T-helper 2 cell treated with Interferon-gamma antibody and Interleukin-4, amounts not matched to agents 5 μg/mL and 100 μg/mL, for 36 hours (primary cell): ENCODE measurements around the gene ERGIC1.

Experiments used
- DNase-seq: peaks from one replicate; pipeline ENCODE4 v3.0.0; 2021; ENCODE audit warnings: low spot score
- H3K27ac Mint-ChIP-seq: one replicate; pipeline ENCODE4 v1.8.0; 2021; ENCODE audit warnings: mild to moderate bottlenecking, mixed read lengths
- H3K27me3 Mint-ChIP-seq: one replicate; pipeline ENCODE4 v1.8.0; 2021; ENCODE audit warnings: low read depth, mixed read lengths
- H3K36me3 Mint-ChIP-seq: one replicate; pipeline ENCODE4 v1.8.0; 2021; ENCODE audit warnings: low read depth, mixed read lengths
- H3K4me1 Mint-ChIP-seq: one replicate; pipeline ENCODE4 v1.8.0; 2021; ENCODE audit warnings: low read depth, mixed read lengths
- H3K4me3 Mint-ChIP-seq: one replicate; pipeline ENCODE4 v1.8.0; 2022; ENCODE audit warnings: mild to moderate bottlenecking, moderate library complexity, mixed read lengths
- H3K9me3 Mint-ChIP-seq: one replicate; pipeline ENCODE4 v1.8.0; 2021; ENCODE audit warnings: mixed read lengths

ERGIC1 gene

DNA sequence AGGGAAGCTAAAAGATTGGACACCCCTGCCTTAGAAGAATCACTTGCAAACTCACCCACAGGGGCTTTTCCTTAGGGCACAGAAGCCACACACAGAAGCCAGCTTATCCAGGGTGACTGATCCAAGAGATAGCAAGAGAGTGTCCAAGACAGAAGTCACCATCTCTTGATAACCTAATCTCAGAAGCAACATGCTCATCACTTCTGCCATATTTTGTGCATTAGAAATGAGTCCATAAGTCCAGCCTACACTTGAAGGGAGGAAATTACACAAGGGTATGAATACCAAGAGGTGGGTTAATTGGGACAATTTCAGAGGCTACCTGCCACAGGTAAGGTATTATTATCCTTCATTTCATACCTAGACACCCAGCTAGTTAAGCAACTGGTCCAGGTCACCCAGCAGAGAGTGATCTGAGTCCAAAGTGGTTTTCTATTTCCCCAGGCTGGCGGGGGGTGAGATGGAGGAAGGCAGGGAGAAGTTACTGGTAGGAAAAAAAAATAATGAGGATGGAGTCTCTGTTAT is 3.7 kb upstream of the ERGIC1 start:
- Mint-ChIP-seq H3K4me1 (no peaks in the 10 kb centered on the region), H3K27me3 (no peaks in the 10 kb centered on the region), H3K36me3 (peaks cover 4% of the 10 kb centered on the region), H3K9me3 (peaks cover 12% of the 10 kb centered on the region), H3K27ac (no peak overlapping the region), H3K4me3 (no peak overlapping the region)
- no peak for DNase-seq

DNA sequence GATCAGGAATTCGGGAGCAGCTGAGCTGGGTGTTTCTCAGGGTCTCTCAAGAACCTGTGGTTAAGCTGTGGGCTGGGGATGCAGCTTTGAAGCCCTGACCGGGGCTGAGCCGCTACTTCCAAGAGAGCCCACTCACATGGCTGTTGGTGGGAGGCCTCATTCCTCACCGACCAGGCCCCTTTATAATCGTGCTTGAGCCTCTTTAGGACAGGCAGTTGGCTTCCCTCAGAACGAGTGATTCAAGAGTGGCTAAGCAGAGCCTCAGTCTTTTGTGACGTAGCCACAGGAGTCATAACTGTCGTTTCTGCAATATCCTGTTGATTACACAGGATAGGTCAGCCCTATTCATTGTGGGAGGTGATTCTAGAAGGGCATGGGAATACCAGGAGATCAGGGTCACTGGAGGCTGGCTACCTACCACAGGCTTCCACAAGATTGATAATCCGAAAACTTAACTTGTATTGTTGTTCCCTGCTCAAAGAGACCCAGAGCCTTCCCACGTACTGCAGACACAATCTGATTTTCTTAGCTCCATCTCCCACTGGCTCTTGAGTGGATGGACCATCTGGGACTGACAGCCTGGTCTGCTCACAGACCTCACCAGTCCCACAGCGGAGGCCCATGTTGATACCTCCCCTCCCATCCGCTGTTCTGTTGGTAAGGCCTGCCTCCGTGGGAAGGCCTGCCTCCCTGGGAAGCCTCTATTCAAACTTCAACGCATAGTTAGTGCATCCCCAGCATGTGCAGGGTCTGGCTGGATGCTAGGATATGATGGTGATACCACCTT is 3.0 kb upstream of the ERGIC1 start:
- no peak for DNase-seq
- Mint-ChIP-seq H3K36me3 (peaks cover 2% of the 10 kb centered on the region), H3K4me1 (peaks cover 3% of the 10 kb centered on the region), H3K27me3 (no peaks in the 10 kb centered on the region), H3K27ac (peak overlapping the region; percentile 49), H3K4me3 (no peak overlapping the region), H3K9me3 (peaks cover 5% of the 10 kb centered on the region)

DNA sequence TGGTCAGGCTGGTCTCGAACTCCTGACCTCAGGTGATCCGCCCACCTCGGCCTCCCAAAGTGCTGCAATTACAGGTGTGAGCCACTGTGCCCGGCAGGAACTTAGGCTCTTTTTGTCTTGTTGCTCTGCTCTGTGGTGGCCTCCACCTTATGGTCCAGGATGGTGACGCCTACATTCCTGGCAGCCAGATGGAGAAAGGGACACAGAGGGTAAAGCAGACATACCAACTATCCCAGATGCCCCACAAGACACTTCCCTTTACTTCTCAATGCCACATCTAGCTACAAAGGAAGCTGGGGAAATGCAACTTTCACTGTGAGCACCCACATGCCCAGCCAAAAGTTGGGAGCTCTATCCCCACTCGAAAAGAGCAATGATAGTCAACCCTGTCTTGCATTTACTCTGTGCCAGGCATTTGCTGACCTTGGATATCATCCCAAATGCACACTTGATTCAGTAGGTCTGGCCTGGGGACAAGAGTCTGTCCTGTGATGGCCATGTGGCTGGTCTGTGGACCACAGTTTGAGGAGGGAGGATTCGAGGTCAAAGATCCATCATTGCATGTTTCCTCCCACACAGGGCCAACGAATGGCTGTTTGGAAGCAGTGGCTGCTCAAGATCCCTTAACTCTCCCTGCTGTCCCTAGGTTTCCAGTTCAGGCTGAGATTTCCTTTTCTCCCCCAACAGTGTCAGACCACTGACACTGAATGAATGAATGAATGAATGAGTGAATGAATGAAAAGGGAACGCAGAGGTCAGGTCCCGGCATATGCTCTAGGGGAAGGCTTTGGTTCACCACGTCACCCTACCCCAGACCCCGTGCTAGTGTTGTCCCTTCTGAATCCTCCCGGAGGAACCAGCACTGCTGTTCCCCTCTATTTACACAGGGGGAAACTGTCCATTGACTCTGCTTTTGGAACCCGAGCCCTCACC is 1.4 kb upstream of the ERGIC1 start:
- peak overlapping the region; percentile 49 for H3K27ac Mint-ChIP-seq
- H3K4me1 Mint-ChIP-seq, result peaks cover 17% of the 10 kb centered on the region
- H3K36me3 Mint-ChIP-seq, result peaks cover 3% of the 10 kb centered on the region
- no peaks in the 10 kb centered on the region for H3K27me3 Mint-ChIP-seq
- DNase-seq, result no peak
- H3K9me3 Mint-ChIP-seq, result no peaks in the 10 kb centered on the region
- H3K4me3 Mint-ChIP-seq, result peak overlapping the region; percentile 88

DNA sequence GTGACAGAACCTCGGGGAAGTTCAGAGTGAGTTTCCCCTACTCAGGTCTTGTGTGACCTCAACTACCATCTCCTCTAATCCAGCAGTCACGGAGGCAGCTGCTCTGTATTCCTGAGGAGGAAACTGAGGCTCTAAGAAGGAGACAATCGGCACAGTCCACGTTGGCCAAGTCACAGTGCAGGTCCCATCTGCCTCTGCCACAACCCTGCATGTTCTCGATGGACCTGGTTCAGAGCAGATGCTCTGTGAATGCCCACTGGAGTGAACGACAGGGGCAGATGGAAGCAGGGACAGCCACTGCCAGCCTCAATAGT is 722 bp upstream of the ERGIC1 start:
- H3K4me3 Mint-ChIP-seq, result peak overlapping the region; percentile 88
- H3K36me3 Mint-ChIP-seq, result peaks cover 3% of the 10 kb centered on the region
- no peaks in the 10 kb centered on the region for H3K9me3 Mint-ChIP-seq
- peak overlapping the region; percentile 49 for H3K27ac Mint-ChIP-seq
- H3K27me3 Mint-ChIP-seq, result no peaks in the 10 kb centered on the region
- H3K4me1 Mint-ChIP-seq, result peaks cover 21% of the 10 kb centered on the region
- DNase-seq, result no peak

DNA sequence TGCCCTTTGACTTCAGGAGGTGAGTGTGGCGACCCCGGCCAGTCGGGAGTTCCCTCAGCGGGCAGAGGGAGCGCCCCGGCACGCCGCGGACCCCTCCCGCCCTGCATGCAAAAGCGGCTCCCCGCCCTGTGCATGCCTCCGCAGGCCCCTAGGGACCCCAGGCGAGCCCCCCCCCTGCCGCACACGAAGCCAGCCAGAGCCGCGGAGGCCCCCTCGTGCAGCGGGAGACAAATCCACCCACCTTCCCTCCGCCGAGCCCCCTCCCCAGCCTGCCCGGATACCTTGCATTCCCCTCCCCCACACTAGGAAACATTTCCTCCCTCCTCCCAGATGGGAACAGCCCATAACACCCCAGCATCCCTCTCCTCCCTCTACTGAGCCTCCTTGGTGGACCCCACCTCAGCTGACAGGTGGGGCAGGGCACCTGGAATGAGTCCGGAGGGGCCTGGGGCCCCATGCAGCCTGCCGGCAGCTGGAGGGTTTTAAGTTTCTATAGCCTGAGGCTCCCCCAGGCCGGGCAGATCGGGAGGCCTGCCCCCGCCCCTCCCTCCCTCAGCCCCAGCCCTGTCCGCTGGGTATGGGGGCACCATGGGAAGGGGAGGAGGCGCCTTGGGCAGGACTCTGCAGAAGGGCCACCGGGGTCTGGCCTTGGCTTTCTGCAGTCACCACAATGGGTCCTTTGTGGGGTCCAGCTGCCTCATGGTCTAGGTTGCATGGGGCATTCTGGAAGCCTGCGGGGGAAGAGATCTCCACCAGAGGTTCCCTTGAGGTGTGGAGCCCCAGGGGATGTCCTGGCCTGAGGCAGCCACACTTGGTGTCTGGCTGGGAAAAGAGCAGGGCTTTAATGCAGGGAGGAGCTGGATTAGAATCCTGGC is 601 bp downstream of the ERGIC1 start:
- no peaks in the 10 kb centered on the region for H3K27me3 Mint-ChIP-seq
- peak overlapping the region; percentile 79 for H3K4me3 Mint-ChIP-seq
- H3K27ac Mint-ChIP-seq, result peak overlapping the region; percentile 76
- DNase-seq, result no peak
- H3K4me1 Mint-ChIP-seq, result peaks cover 23% of the 10 kb centered on the region
- peaks cover 3% of the 10 kb centered on the region for H3K36me3 Mint-ChIP-seq
- no peaks in the 10 kb centered on the region for H3K9me3 Mint-ChIP-seq

DNA sequence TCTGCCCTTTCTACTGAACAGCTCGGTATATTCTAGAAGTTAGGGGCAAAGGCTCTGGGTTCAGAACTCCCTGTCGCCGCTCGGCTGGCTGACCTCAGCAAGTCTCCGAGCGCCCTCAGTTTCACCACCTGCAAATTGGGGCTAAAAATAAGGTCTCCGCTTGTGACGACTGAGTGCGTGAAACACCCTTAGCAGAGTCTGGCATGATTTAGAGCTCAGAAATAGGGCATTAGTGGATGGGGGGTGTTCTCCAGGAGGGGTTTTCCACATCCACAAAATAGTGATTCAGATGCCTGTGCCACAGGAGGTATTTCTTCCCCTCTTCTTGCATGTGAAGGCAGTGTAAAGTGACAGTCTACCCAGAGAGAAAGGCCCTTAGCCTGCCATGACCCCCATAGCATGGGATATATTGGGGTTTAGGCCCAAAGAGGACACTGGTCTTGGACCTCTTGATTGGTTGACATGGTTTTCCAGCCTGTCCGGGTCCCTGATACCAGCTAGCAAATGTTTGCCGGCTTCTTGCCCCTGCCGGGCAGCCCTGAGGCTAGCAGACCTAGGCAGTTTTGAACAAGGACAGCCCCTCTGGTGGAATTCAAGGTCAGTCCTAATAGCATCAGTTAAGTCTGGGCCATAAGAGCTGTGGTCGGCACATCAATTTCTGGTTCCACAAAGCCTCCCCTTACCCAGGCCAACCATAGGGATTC is 1.4 kb downstream of the ERGIC1 start:
- Mint-ChIP-seq H3K4me1 (peaks cover 23% of the 10 kb centered on the region), H3K4me3 (peak overlapping the region; percentile 72), H3K27me3 (no peaks in the 10 kb centered on the region), H3K36me3 (peaks cover 3% of the 10 kb centered on the region), H3K27ac (no peak overlapping the region), H3K9me3 (no peaks in the 10 kb centered on the region)
- DNase-seq, result no peak

DNA sequence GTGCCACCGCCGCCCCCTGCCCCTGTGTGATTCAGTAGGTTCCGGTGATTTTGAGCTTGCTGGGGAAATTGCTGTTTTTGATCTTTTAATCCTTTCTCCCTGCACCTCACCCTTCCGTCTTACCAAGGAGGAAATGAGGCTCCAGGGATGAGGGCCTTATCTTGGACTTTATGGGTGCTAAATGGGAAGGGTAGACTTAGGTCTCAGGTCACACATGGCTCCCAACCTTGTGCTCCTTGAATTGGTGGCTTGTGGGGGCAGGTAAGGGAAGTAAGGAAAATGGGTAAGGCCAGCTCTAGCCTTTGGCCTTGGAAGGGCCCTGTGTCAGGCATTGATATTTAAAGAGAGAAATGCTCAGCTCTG is 1.9 kb downstream of the ERGIC1 start:
- peaks cover 23% of the 10 kb centered on the region for H3K4me1 Mint-ChIP-seq
- H3K36me3 Mint-ChIP-seq, result peaks cover 3% of the 10 kb centered on the region

DNA sequence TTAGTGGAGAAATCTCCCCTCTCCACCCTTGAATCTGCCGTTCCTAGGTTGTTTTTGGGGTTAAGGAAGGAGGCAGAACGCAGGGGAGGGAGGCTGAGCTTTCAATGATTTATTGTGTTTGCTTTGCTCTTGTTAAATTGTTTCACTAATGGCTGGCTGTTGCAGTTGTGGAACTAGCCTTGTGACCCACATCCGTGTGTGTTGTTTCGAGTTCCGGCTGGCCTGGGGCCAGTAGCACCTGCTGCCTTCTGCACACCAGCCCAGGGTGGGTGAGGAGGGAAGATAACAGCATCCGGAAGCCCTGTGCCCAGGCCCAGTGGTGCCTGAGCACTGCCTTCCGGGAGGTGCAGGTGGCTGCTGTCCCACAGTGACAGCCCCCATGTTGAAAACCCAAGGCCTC is 3.6 kb downstream of the ERGIC1 start:
- H3K36me3 Mint-ChIP-seq, result peaks cover 3% of the 10 kb centered on the region
- no peak for DNase-seq
- H3K4me3 Mint-ChIP-seq, result peak overlapping the region; percentile 54
- H3K27ac Mint-ChIP-seq, result peak overlapping the region; percentile 72
- H3K4me1 Mint-ChIP-seq, result peaks cover 23% of the 10 kb centered on the region
- no peaks in the 10 kb centered on the region for H3K9me3 Mint-ChIP-seq
- no peaks in the 10 kb centered on the region for H3K27me3 Mint-ChIP-seq

More for the DNA sequence above, 1.9 kb downstream of the ERGIC1 start:
- Mint-ChIP-seq H3K4me3 (peak overlapping the region; percentile 72), H3K27me3 (no peaks in the 10 kb centered on the region), H3K9me3 (no peaks in the 10 kb centered on the region), H3K27ac (peak overlapping the region; percentile 79)
- DNase-seq, result no peak

DNA sequence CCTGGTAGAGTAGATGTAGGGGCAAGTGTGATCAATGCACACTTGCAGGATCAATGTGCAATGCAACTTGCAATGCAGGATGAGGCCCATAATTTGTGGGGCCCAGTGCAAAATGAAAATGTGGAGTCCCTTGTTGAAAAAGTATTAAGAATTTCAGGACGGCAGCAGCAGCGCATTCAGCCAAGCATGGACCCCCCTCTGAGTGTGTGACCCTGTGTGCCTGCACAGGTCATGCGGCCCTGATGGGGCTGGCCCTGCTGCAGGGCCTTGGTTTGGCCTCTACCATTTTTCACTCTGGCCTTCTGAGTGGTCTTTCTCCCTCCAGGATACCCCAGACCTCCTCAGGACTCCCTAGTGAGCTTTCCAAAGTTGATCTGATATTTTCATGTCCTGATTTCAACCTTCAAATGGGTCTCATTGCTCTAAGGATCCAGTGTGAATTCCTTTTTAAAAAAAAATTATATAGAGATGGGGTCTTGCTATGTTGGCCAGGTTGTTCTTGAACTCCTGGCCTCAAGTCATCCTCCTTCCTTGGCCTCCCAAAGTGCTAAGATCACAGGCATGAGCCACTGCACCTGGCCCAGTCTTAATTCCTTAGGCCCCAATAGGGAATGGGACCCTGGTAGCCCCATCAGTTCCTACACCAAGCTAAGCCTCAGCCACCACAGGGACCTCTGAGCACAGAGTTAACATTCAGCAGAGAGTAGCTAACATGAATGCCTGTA is 4.3 kb downstream of the ERGIC1 start:
- Mint-ChIP-seq H3K27ac (peak overlapping the region; percentile 60), H3K4me3 (peak overlapping the region; percentile 54)

DNA sequence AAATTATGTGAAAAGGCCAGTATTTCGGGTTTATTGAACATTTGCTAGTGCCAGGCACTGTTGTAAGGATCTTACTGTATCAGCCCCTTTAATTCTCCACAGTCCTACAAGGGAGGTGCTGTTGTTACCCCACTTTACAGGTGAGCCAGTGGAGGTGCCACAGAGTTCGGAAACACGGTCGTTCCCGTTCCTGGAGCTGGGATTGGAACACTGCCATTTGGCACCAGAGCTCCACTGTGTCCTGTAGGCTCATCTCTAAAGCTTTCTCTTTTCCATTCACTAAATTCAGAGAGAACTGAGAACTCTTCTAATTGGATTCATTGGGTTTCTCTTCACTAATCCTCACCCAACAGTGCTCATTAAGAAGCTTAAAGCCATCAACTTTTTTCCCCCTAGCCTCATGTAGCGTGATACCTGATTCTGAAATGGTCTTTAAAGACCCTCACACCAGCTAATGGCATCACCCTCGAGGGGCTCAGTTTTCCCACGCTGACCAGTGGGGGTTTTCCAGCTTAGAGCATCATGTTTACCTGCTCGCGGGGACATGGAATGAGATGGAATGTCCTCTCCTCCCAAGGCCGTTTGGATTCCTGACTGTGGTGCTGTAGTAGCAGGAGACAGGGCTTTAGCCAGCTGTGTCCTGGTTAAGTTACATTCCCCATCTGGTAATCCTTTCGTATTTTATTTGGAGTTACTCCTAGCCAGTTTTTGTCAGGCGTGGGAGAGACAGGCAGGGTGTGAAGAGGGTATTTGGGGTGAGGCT is 5.8 kb downstream of the ERGIC1 start:
- no peak for DNase-seq
- Mint-ChIP-seq H3K4me3 (no peak overlapping the region), H3K4me1 (peaks cover 23% of the 10 kb centered on the region), H3K27ac (no peak overlapping the region), H3K27me3 (no peaks in the 10 kb centered on the region), H3K9me3 (no peaks in the 10 kb centered on the region), H3K36me3 (peaks cover 3% of the 10 kb centered on the region)

More for the DNA sequence above, 4.3 kb downstream of the ERGIC1 start:
- Mint-ChIP-seq H3K27me3 (no peaks in the 10 kb centered on the region), H3K4me1 (peaks cover 23% of the 10 kb centered on the region), H3K36me3 (peaks cover 3% of the 10 kb centered on the region), H3K9me3 (no peaks in the 10 kb centered on the region)
- no peak for DNase-seq

DNA sequence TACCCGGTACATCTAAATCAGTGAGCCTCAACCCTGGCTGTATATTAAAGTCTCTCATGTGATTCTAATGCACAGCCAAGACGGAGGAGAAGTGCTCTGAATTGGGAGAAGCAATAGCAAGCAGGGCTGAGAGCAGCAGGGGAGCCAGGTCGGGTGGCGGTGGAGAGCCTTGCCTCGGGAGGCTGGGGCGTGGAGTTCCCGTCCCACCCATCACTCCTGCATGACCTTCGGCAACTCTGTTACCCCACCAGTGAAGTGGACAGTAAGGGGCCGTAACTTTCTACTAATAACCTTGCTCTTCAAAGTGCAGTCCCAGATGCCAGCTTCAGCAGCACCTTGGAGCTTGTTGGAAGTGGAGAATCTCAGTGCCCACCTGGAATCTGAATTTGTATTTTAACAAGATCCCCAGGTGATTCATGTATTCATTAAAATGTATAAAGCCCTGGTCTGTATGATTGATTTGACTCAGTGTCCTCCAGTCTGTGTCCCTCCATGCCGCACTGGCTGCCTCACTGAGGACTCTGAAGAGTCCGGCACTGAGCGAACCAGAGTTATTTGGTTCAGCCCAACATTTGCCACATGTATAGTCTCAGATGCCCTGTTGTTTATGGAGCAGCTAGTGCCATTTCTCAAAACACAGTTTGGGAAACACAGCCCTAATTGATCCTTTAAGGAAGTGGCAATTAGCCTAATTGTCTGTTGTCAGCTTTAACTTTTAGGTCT is 6.5 kb downstream of the ERGIC1 start:
- Mint-ChIP-seq H3K36me3 (peaks cover 3% of the 10 kb centered on the region), H3K4me3 (no peak overlapping the region), H3K4me1 (peaks cover 23% of the 10 kb centered on the region), H3K9me3 (no peaks in the 10 kb centered on the region), H3K27me3 (no peaks in the 10 kb centered on the region), H3K27ac (no peak overlapping the region)
- no peak for DNase-seq

DNA sequence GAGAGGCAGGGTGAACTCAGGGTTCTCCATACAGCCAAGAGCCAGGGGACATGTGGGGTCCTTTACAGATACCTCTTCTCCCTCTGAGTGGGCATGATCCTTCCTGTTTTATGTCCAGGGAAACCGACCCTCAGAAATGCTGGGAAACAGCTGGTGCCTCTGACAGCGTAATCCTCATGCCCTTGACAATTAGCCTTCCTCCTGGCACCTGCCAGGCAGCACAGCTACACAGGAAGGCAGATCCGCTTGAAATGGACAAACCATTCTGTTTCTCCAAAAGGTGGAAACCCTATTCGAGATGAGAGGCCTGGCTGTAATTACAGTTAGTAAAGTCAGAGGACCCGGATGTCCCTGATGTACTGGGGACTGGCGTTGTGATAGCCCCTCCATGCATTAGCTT is 7.2 kb downstream of the ERGIC1 start:
- Mint-ChIP-seq H3K4me1 (peaks cover 19% of the 10 kb centered on the region), H3K27ac (no peak overlapping the region), H3K9me3 (no peaks in the 10 kb centered on the region), H3K4me3 (no peak overlapping the region), H3K36me3 (no peaks in the 10 kb centered on the region), H3K27me3 (no peaks in the 10 kb centered on the region)
- DNase-seq, result no peak
